G401.6 (cell line): Measurements from ENCODE around the gene GAL3ST2.
"Not testable (repeated sequence)": the region's sequence is repeated elsewhere in the genome, so short reads cannot be mapped to it uniquely, and the experiment has no call there.

Experiments used
- FAIRE-seq: peaks from 2 replicates; lab custom pipeline; 2012; peaks lifted over from hg19 to GRCh38; lab: Jason Lieb, UNC

Gene GAL3ST2

DNA sequence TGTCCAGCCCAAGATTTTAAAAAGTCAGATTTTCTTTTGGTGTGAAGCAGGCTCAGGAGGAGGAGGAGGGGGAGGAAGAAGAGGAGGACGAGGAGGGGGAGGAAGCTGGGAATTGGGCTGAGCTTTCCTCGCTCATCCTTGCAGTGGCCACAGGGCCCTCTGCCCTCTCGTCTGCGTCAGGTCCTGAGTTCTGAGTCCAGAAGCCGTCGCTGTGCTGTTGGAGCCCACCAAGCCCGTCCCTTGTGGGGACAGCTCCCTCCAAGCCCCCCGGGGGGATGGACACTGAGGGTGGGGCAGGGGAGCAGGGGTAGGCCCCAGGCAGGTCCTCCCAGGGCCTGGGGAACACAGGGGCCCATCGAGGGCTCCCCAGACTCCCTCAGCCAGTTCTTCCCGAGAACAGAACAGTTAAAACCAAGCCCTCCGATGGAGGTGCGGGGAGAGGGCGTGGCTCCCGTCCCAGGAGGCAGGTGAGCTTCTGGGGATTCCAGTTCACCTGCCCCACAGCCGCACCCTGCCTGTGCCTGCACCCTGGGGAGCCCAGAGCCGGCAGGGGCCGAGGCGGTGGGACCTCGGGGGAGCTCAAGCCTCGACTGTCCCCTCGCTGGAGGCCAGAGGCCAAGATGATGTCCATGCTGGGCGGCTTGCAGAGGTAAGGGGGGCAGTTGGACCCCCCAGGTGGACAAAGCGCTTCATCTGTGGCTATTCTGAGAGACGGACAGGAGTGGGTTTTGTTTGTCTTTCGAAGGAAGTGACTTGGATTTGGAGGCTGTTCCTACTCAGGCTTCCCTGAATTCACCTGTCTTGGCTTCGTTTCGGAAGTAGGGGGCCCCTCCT, at the start of gene GAL3ST2:
Gene GAL3ST2 (plus strand): TSS at position 487 of the 834 bp plus-strand sequence. CDS start 134 bp downstream, at position 621.
- FAIRE-seq, result no peak

DNA sequence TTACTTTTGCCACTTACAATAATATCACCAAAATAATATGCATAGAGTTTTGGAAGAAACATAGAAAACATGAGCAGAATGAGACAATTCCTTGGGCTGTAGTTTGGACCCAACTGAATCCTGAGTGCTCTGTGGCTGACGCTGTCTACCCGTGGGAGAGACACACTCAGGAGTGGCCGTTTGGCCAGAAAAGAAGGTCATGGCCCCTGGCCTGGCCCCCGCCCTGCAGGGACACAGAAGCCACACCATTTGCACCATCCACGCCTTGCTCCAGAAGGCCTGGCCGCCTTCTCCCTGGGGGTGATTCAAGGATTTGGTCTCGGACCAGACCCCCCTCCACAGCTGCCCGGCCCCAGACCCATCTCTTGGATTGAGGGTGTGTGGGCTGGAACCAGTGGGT, 48.6 kb upstream of the GAL3ST2 start:
- FAIRE-seq, result no peak

DNA sequence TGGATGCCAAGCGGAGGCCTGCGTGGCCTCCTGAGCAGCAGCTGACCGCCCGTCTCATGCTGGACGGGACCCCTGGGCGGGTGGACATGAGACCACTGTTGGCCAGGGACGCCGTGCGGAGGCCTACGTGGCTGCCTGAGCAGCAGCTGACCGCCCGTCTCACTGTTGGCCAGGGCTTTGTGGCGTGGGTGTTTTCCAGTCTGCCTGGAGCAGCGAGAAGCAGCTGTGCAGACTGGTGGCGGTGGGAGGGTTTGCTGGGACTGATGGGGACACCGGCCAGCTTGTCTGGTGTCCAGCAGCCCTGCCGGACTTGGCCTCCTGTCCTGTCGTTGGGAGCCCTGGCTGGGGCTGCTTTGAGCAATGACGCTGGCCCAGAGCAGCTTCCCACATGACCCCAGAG, 48.0 kb upstream of the GAL3ST2 start:
- no peak for FAIRE-seq

DNA sequence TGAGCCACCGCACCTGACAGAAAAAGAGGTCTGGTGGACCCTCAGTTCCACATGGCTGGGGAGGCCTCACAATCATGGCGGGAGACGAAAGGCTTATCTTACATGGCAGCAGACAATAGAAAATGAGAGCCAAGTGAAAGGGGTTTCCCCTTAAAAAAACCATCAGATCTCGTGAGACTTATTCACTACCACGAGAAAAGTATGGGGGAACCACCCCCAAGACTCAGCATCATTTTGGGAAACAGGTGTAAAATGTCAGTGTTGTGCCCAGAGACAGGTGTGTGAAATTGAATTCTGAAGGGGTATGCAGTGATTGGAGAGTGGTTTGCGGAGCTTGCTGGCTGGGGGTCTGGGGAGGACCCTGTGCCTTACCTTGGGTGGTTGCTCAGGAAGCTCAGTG, 46.8 kb upstream of the GAL3ST2 start:
- no peak for FAIRE-seq

DNA sequence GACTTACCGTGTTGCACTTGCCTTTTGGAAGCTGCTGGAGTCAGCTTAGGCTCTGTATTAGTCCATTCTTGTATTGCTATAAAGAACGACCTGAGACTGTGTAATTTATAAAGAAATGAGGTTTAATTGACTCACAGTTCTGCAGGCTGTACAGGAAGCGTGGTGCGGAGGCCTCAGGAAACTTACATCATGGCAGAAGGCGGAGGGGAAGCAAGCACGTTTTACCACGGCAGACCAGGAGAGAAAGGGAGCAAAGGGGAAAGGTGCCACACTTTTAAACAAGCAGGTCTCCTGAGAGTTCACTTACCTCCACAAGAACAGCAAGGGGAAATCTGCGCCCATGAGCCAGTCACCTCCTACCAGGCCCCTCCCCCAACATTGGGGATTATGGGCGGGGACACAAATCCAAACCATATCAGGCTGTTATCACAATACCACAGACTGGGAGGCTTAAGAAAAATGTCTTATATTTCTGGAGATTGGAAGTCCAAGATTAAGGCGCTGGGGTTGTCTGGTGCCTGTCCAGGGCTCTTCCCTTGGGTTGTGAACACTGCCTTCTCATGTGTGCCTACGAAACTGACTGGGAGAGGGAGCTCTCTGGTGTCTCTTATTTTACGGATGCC, 45.8 kb upstream of the GAL3ST2 start:
- no peak for FAIRE-seq

DNA sequence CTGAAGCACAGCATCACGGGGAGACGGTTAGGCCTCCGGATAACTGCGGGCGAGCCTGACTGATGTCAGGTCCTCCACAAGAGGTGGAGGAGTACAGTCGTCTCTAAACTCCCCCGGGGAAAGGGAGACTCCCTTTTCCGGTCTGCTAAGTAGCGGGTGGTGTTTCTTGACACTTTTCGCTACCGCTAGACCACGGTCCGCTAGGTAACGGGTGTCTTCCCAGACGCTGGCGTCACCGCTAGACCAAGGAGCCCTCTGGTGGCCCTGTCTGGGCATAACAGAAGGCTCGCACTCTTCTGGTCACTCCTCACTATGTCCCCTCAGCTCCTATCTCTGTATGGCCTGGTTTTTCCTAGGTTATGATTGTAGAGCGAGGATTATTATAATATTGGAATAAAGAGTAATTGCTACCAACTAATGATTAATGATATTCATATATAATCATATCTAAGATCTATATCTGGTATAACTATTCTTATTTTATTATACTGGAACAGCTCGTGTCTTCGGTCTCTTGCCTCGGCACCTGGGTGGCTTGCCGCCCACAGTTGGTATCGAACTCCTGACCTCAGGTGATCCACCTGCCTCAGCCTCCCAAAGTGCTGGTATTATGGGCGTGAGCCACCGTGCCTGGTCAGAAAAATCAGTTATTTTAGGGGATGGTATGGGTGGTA, 44.0 kb upstream of the GAL3ST2 start:
- not testable (repeated sequence) for FAIRE-seq

DNA sequence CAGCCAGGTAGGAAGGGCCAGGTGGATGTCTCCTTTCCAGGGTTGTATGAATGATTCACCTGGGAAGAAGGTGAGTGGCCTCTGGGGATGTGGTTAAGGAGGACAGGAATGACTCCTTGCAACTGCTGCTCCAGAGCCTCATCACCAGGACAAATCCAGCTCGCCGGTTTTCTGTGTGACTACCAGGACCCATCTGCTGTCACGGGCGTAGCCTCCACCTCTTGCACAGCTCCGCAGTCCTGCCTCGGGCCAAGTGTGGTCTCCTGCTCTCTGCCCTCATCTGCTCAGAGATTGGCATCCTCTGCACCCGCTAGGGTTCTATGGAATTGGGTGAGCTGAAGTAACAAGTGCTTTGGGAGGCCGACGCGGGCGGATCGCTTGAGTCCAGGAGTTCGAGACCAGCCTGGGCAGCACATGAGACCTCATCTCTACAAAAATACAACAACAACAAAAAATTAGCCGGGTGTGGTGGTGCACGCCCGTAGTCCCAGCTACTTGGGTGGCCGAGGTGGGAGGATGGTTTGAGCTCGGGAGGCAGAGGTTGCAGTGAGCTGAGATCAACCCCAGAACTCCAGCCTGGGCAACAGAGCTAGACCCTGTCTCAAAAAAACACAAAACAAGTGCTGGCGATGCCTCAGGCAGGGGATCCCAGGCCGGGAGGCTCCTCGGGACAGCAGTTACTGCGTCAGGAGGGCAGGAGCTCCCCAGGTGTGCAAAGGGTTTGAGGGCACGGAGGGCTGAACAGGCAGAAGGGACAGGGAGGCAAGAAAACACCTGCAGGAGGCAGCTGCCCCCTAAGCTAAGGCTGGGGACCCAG, 43.0 kb upstream of the GAL3ST2 start:
- FAIRE-seq, result no peak

DNA sequence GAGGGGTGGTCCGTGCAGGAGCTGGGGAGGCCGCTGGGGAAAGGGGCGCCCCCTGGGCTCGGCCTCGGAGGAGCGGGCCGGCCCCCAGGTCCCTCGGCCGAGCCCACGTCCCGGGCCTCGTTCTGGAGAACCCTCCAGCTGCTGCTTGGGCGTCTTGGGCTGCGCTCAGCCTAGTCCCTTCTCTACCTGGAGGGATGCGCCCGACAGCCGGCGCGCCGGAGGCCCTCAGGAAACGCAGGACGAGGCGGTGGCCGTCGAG, 42.5 kb upstream of the GAL3ST2 start:
- FAIRE-seq, result no peak

DNA sequence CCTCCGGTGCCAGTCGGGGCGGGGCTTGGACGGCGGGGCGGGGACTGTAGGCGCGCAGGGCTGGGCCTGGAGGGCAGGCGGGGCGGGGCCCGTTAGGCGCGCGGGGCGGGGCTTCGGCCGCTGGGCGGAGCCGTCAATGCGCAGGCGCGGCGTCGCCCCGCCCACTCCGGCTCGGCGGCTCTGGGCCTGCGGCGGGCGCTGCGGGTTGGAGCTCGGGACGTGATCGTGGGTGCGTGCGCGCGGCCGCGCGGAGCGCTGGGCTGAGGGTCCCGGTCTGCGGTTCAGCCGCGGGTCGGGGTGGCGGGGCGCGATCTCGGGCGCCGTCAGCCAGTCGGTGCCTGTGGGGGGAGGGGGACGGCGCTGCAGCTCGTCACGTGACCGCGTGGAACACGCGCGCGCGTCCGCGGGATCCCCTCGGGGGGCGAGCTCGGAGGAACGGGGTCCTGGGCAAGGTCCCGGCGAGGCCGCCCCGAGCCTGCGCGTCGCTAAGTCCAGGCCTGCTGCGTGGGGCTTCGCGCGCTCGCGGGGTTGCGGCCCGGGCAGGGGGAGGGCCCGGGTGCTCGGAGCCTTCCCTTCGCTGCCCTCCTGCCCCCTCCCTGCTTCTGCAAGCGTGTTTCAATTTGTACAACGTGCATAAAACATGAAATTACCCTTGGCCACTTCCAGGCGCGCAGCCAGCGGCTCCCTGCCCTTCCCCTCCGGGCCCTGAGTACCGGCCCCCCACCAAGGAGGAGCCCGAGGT, 42.0 kb upstream of the GAL3ST2 start, which contains the start of gene D2HGDH:
Gene D2HGDH (plus strand): TSS at position 164 of the 742 bp plus-strand sequence. CDS start 595 bp downstream, outside the sequence.
- no peak for FAIRE-seq

DNA sequence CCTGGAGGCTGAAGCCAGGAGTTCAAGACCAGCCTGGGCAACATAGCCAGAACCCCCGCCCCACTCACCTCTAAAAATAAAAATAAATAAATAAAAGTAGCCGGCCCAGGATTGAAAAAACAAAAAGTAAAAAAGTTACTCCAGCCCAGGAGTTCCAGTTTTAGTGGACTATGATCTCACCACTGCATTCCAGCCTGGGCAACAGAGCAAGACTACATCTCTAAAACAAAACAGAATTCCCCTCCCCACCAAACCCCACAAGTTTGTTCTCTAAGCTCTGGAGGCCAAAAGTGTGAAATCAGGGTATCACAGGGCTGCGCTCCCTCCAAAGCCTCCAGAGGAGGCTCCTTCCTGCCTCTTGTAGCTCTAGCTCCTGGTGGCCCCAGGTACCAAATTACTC, 40.5 kb upstream of the GAL3ST2 start:
- FAIRE-seq, result no peak

DNA sequence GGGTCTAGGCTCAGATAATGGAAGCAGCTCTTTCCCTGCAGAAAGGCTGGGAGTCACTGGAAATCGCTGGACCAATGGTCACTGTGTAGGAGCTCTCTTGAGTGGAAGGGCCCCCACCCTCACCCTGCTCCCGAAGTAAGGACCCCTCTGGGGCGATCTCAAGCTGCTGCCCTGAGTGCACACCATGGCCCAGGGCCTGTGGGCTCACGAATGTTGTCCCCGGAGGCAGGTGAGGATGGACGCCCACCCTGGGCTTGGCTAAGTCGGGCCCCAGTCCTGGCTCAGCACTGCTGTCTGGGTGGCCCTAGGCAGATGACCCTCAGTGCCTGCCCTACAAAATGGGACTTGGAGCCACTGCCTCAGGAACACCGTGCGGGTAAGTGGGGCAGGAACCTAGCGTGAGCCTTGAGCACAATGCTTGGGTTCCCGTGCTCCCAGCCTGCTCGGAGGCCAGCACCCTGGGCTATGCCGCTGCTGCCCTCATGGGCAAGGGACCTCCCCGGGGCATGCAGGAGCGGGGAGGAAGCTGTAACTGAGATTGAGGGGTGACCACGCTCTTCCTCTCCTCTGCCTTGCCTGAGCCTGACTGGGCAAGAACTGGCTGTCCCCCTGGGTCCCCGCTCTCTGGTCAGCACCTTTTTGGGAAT, 38.5 kb upstream of the GAL3ST2 start:
- no peak for FAIRE-seq

DNA sequence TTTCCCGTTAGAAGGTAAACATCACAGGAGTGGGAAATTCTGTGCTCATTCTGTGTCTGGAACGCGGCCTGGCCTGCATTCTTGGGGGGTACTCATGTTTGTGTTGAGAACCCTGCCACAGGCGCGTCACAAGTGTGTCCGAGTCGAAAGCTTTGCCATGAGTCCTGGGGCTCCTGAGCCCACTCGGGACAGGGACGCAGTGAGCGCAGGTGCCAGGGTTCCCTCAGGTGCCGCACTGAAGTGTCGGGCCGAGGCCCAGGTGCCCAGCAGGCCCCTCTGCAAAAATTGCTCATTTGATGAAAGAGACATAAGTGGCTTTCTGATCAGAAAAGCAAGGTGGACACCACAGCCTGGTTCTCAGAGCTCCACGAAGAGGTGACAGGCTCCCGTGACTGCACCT, 37.4 kb upstream of the GAL3ST2 start:
- no peak for FAIRE-seq

DNA sequence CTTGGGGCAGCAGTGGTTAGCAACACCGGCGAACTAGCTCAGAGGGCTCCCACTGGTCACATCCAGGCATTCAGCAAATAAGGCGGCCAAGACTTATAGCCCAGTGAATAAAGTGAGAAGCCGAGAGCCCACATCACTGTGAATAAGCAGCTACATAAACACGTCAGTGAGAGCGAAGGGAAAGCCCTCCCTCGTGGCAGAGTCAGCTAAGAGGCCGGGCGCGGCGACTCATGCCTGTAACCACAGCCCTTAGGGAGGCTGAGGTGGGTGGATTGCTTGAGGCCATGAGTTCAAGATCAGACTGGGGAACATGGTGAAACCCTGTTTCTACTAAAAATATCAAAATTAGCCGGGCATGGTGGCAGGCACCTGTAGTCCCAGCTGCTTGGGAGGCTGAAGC, 37.0 kb upstream of the GAL3ST2 start:
- FAIRE-seq, result no peak

DNA sequence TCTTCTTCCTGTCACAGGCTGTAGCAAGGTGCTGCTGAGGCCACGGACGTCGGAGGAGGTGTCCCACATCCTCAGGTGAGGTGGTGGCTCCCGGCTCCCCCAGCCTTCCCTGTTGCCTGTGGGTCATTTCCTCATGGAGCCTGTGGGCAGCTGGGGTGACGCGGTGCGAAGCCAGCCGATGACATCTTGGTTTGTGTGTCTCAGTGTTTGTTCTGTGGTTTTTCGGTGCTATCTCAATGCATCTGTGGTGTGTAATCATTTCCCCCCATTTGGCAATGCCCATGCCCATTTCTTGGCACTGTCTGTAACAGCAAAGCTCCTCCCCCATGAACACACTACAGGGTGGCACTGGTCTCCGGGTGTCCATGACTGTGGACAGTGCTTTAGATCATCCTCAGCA, 35.6 kb upstream of the GAL3ST2 start:
- no peak for FAIRE-seq

DNA sequence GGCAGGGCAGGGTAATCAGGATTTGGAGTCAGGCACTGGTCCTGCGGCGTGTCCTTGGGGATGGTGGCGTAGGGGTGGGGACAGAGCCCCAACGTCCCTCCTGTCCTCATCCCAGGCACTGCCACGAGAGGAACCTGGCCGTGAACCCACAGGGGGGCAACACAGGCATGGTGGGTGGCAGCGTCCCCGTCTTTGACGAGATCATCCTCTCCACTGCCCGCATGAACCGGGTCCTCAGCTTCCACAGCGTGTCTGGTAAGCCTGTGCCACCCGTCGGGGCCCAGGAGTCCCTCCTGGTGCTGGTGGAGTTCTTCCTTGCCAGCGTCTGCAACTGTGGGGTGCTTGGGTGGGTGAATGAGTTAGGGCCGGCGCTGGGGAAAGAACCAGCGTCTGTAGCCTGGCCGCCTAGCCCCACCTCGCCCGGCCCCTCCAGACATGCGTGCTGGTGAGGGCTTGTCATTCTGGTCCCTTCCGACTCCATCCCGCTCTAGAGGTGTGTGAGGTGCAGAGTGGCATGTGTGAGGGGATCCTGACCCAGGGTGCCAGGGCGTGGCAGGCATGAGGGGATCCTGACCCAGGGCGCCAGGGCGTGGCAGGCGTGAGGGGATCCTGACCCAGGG, 34.2 kb upstream of the GAL3ST2 start:
- FAIRE-seq, result no peak

DNA sequence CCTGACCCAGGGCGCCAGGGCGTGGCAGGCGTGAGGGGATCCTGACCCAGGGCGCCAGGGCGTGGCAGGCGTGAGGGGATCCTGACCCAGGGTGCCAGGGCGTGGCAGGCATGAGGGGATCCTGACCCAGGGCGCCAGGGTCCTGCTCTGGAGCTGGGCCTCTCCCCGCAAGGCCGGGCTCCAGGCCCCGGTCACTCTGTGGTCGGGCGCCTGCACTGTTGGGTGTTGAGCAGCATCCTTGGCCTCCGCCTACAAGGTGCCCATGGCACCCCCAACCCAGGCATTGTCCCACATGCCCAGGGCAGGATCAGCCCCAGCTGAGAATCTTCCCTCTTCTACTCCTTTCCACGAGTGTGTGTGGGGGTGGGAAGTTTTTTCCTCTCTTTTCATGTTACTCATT, 33.6 kb upstream of the GAL3ST2 start:
- FAIRE-seq, result not testable (repeated sequence)

DNA sequence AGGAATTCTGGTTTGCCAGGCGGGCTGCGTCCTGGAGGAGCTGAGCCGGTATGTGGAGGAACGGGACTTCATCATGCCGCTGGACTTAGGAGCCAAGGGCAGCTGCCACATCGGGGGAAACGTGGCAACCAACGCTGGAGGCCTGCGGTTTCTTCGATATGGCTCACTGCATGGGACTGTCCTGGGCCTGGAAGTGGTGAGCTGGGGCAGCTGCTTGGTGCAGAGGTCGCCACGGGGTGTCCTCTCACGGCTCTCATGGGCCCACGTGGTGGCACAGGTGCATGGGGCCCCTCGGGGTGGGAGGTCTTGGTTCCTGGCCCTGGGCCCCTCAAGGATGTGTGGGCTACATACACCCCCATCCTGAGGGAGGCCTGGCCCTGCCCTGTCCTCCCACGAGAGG, 33.0 kb upstream of the GAL3ST2 start:
- FAIRE-seq, result no peak

DNA sequence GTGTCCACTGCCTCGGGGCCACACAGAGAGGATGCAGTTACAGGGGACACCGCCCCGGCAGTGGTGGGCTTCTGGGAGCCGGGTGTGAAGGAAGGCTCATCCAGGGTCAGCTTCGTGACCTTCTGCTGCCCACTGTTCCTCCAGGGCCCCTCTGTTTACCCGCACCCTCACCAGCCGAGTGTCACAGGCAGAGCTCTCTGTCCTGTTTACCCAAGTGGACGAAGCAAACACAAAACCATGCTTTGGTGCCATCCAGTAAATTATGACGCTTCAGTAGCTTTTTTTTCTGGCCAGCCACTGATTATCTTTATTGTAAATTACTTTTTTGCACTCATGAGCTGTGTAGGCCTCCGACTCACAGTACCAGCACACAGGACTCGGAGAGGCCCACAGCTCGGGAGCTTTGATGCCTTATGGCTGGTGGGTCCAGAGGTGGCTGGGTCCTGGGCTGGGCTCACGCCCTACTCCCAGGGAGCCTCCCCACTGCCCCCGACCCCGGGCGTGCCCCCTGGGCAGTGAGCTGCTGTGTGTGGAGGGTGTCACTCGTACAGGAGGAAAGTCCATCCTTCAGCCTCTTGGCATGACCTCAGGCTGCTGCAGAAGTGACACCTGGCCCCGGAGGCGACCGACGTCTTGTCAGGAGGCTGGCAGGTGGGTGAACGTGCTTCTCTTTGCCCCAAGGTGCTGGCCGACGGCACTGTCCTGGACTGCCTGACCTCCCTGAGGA, 32.4 kb upstream of the GAL3ST2 start:
- FAIRE-seq, result no peak

DNA sequence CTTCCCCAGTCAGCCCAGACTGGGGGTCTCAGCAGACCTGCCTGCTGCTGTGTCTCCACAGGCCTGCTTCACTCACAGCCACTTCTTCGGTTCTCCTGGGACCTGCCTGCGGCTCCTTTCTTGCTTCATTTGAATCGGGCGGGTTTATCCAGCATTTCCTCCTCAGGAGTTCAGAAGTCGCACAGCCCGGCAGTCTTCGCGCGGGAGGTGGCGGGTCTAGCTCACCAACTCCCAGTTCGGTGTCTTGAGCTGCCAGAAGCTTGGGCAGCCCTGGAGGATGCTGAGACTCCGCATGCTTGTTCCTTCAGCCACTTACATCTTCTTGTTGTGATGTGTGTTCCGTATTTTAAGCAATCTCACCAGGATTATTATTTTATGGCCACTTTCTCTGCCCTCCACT, 31.3 kb upstream of the GAL3ST2 start:
- no peak for FAIRE-seq

DNA sequence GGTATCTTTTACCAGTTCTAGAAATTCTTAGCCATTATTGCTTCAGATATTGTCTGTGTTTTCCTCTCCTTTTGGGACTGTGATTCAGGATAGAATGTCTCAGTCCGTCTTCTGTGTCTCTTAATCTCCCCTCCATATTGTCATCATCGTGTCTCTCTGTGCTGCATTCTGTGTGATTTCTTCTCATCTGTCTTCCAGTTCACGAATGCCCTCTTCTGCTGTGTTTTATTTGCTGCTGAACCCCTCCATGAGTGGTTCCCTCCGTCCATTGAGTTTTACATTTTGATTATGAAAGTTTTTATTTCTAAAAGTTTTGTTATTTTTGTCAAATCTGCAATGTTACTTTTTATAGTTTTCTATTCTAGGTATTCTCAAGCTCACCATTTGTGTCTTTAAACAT, 30.5 kb upstream of the GAL3ST2 start:
- FAIRE-seq, result no peak
